ENCODE results near the gene LZIC. TPM values are rescaled to one million over a fixed set of nuclear protein-coding genes. Genes with fewer than 3 reads are reported as not detected.

The LZIC gene
- polyA plus RNA-seq, 4 donors = 60.8 to 78.0 (median 71.9) TPM

- DNase-seq (ENCODE audit: low read depth in 4 of 4, low spot score in 3 of 4) = no peak
These were observed 56.1 kb downstream of the LZIC start for GRCh38 chr1:9887070-9887469.

GRCh38 chr1:9886092-9886742 lies 57.0 kb downstream of the LZIC start:
- no peak for DNase-seq (ENCODE audit: low read depth in 4 of 4, low spot score in 3 of 4)

GRCh38 chr1:9884805-9885204 lies 58.4 kb downstream of the LZIC start:
- no peak for DNase-seq (ENCODE audit: low read depth in 4 of 4, low spot score in 3 of 4)

GRCh38 chr1:9883585-9884449 lies 59.4 kb downstream of the LZIC start:
- DNase-seq (ENCODE audit: low read depth in 4 of 4, low spot score in 3 of 4) = no peak

GRCh38 chr1:9882945-9883303 lies 60.3 kb downstream of the LZIC start:
- no peak for DNase-seq (ENCODE audit: low read depth in 4 of 4, low spot score in 3 of 4)

- DNase-seq (ENCODE audit: low read depth in 4 of 4, low spot score in 3 of 4) = no peak
These were observed 60.8 kb downstream of the LZIC start for GRCh38 chr1:9882296-9882944.

- no peak for DNase-seq (ENCODE audit: low read depth in 4 of 4, low spot score in 3 of 4)
These were observed 61.3 kb downstream of the LZIC start for GRCh38 chr1:9881838-9882249.

Other genes with a start within 250 kb of the LZIC start
- 100 to 1,000 TPM; 137 to 159 (median 154) TPM for gene CLSTN1, start 119.4 kb downstream of the LZIC start, polyA plus RNA-seq (ENCODE audit: insufficient read length in 4 of 4)
- gene CTNNBIP1, start 33.1 kb downstream of the LZIC start, polyA plus RNA-seq (ENCODE audit: insufficient read length in 4 of 4) = 10 to 100 TPM; 30.9 to 35.2 (median 32.6) TPM
- gene NMNAT1, start 84 bp upstream of the LZIC start, polyA plus RNA-seq (ENCODE audit: insufficient read length in 4 of 4) = 10 to 100 TPM; 14.3 to 24.9 (median 18.1) TPM
- 10 to 100 TPM; 17.0 to 40.0 (median 21.4) TPM for gene RBP7, start 53.8 kb upstream of the LZIC start, polyA plus RNA-seq (ENCODE audit: insufficient read length in 4 of 4)
- 10 to 100 TPM; 45.2 to 54.5 (median 52.3) TPM for gene UBE4B, start 89.6 kb upstream of the LZIC start, polyA plus RNA-seq (ENCODE audit: insufficient read length in 4 of 4)

Measured in left renal pelvis (tissue), 4 donors.